ENCODE results near the gene FCN1. TPM values are rescaled to one million over a fixed set of nuclear protein-coding genes. Genes with fewer than 3 reads are reported as not detected.
A peak's percentile ranks its signal among the peaks of the same experiment; 100 is the strongest.
"Not testable (repeated sequence)": the region's sequence is repeated elsewhere in the genome, so short reads cannot be mapped to it uniquely, and the experiment has no call there.

Gene FCN1
- total RNA-seq, 2 donors from 2014 or later: 12.4 to 27.8 TPM

- no peaks in the 10 kb centered on the region for H3K36me3 Mint-ChIP-seq (ENCODE audit: low read depth)
- no peaks in the 10 kb centered on the region for H3K4me1 Mint-ChIP-seq
- no peak overlapping the region for H3K27ac Mint-ChIP-seq
- peaks cover 22% of the 10 kb centered on the region for H3K27me3 Mint-ChIP-seq
- ATAC-seq (no peak), DNase-seq (peak in 1 of 3 donors; percentile 1)
- no peaks in the 10 kb centered on the region for H3K9me3 ChIP-seq (ENCODE audit: control insufficient read depth, low read length, poor library complexity, severe bottlenecking)
- H3K4me3 Mint-ChIP-seq: no peak overlapping the region
These were observed 42.2 kb upstream of the FCN1 start for GRCh38 chr9:134959971-134960310.

GRCh38 chr9:134959126-134959970, 41.6 kb upstream of the FCN1 start:
- Mint-ChIP-seq H3K36me3 (ENCODE audit: low read depth) (no peaks in the 10 kb centered on the region), H3K4me3 (no peak overlapping the region), H3K27me3 (peaks cover 21% of the 10 kb centered on the region), H3K4me1 (no peaks in the 10 kb centered on the region), H3K27ac (no peak overlapping the region)
- ATAC-seq (no peak), DNase-seq (peak in 1 of 3 donors; percentile 2)
- H3K9me3 ChIP-seq (ENCODE audit: control insufficient read depth, low read length, poor library complexity, severe bottlenecking): no peaks in the 10 kb centered on the region

- no peak for ATAC-seq
- Mint-ChIP-seq H3K4me3 (no peak overlapping the region), H3K27ac (no peak overlapping the region), H3K36me3 (ENCODE audit: low read depth) (no peaks in the 10 kb centered on the region), H3K27me3 (peaks cover 10% of the 10 kb centered on the region), H3K4me1 (no peaks in the 10 kb centered on the region)
- no peaks in the 10 kb centered on the region for H3K9me3 ChIP-seq (ENCODE audit: control insufficient read depth, low read length, poor library complexity, severe bottlenecking)
- no peak for DNase-seq
These were observed 40.2 kb upstream of the FCN1 start for GRCh38 chr9:134957945-134958227.

GRCh38 chr9:134957165-134957944, 39.6 kb upstream of the FCN1 start:
- no peak for ATAC-seq

GRCh38 chr9:134956387-134956786, 38.7 kb upstream of the FCN1 start:
- DNase-seq; H3K9me3 ChIP-seq (ENCODE audit: control insufficient read depth, low read length, poor library complexity, severe bottlenecking); H3K36me3 Mint-ChIP-seq (ENCODE audit: low read depth); H3K27ac Mint-ChIP-seq; H3K27me3 Mint-ChIP-seq; H3K4me1 Mint-ChIP-seq; ATAC-seq; H3K4me3 Mint-ChIP-seq: not testable (repeated sequence)

More at GRCh38 chr9:134957165-134957944, 39.6 kb upstream of the FCN1 start:
- DNase-seq: no peak
- Mint-ChIP-seq H3K36me3 (ENCODE audit: low read depth) (no peaks in the 10 kb centered on the region), H3K4me1 (no peaks in the 10 kb centered on the region), H3K27ac (no peak overlapping the region), H3K4me3 (no peak overlapping the region), H3K27me3 (peaks cover 5% of the 10 kb centered on the region)
- H3K9me3 ChIP-seq (ENCODE audit: control insufficient read depth, low read length, poor library complexity, severe bottlenecking): no peaks in the 10 kb centered on the region

- H3K27ac Mint-ChIP-seq: no peak overlapping the region
- no peaks in the 10 kb centered on the region for H3K27me3 Mint-ChIP-seq
- DNase-seq (no peak), ATAC-seq (no peak)
- no peaks in the 10 kb centered on the region for H3K9me3 ChIP-seq (ENCODE audit: control insufficient read depth, low read length, poor library complexity, severe bottlenecking)
- H3K4me1 Mint-ChIP-seq: no peaks in the 10 kb centered on the region
- no peak overlapping the region for H3K4me3 Mint-ChIP-seq
- no peaks in the 10 kb centered on the region for H3K36me3 Mint-ChIP-seq (ENCODE audit: low read depth)
These were observed 38.1 kb upstream of the FCN1 start for GRCh38 chr9:134955801-134956200.

- DNase-seq (no peak), ATAC-seq (no peak)
- no peaks in the 10 kb centered on the region for H3K9me3 ChIP-seq (ENCODE audit: control insufficient read depth, low read length, poor library complexity, severe bottlenecking)
- Mint-ChIP-seq H3K27me3 (no peaks in the 10 kb centered on the region), H3K4me3 (no peak overlapping the region), H3K27ac (no peak overlapping the region), H3K36me3 (ENCODE audit: low read depth) (no peaks in the 10 kb centered on the region), H3K4me1 (no peaks in the 10 kb centered on the region)
These were observed 37.4 kb upstream of the FCN1 start for GRCh38 chr9:134955156-134955555.

- Mint-ChIP-seq H3K36me3 (ENCODE audit: low read depth) (no peaks in the 10 kb centered on the region), H3K4me1 (no peaks in the 10 kb centered on the region), H3K27me3 (no peaks in the 10 kb centered on the region), H3K4me3 (no peak overlapping the region), H3K27ac (no peak overlapping the region)
- no peaks in the 10 kb centered on the region for H3K9me3 ChIP-seq (ENCODE audit: control insufficient read depth, low read length, poor library complexity, severe bottlenecking)
- DNase-seq (no peak), ATAC-seq (no peak)
These were observed 34.3 kb upstream of the FCN1 start for GRCh38 chr9:134951994-134952393.

GRCh38 chr9:134951461-134951860, 33.7 kb upstream of the FCN1 start:
- H3K4me1 Mint-ChIP-seq: no peaks in the 10 kb centered on the region
- ATAC-seq: no peak

GRCh38 chr9:134950386-134951210, 32.9 kb upstream of the FCN1 start:
- Mint-ChIP-seq H3K4me1 (no peaks in the 10 kb centered on the region), H3K36me3 (ENCODE audit: low read depth) (no peaks in the 10 kb centered on the region), H3K4me3 (no peak overlapping the region), H3K27ac (no peak overlapping the region), H3K27me3 (no peaks in the 10 kb centered on the region)
- no peak for DNase-seq
- no peak for ATAC-seq
- H3K9me3 ChIP-seq (ENCODE audit: control insufficient read depth, low read length, poor library complexity, severe bottlenecking): no peaks in the 10 kb centered on the region

More at GRCh38 chr9:134951461-134951860, 33.7 kb upstream of the FCN1 start:
- Mint-ChIP-seq H3K4me3 (no peak overlapping the region), H3K36me3 (ENCODE audit: low read depth) (no peaks in the 10 kb centered on the region), H3K27ac (no peak overlapping the region), H3K27me3 (no peaks in the 10 kb centered on the region)
- no peak for DNase-seq
- no peaks in the 10 kb centered on the region for H3K9me3 ChIP-seq (ENCODE audit: control insufficient read depth, low read length, poor library complexity, severe bottlenecking)

- no peaks in the 10 kb centered on the region for H3K9me3 ChIP-seq (ENCODE audit: control insufficient read depth, low read length, poor library complexity, severe bottlenecking)
- no peaks in the 10 kb centered on the region for H3K4me1 Mint-ChIP-seq
- no peak for DNase-seq
- no peak overlapping the region for H3K4me3 Mint-ChIP-seq
- no peaks in the 10 kb centered on the region for H3K36me3 Mint-ChIP-seq (ENCODE audit: low read depth)
- ATAC-seq: no peak
- H3K27me3 Mint-ChIP-seq: no peaks in the 10 kb centered on the region
- no peak overlapping the region for H3K27ac Mint-ChIP-seq
These were observed 32.1 kb upstream of the FCN1 start for GRCh38 chr9:134949681-134950385.

- H3K36me3 Mint-ChIP-seq (ENCODE audit: low read depth): no peaks in the 10 kb centered on the region
- DNase-seq (no peak), ATAC-seq (no peak)
- H3K9me3 ChIP-seq (ENCODE audit: control insufficient read depth, low read length, poor library complexity, severe bottlenecking): no peaks in the 10 kb centered on the region
- no peaks in the 10 kb centered on the region for H3K27me3 Mint-ChIP-seq
- no peak overlapping the region for H3K4me3 Mint-ChIP-seq
- H3K27ac Mint-ChIP-seq: no peak overlapping the region
- H3K4me1 Mint-ChIP-seq: no peaks in the 10 kb centered on the region
These were observed 30.4 kb upstream of the FCN1 start for GRCh38 chr9:134948149-134948548.
